HUES48 (cell line): ENCODE measurements around the gene NOL3.
"Not testable (repeated sequence)": the region's sequence is repeated elsewhere in the genome, so short reads cannot be mapped to it uniquely, and the experiment has no call there.

Experiments
- H3K27ac ChIP-seq: one replicate; pipeline ENCODE4 v1.7.0; 2013; ENCODE audit warnings: low read depth, low read length, inconsistent platforms
- H3K27me3 ChIP-seq: 2 replicates; pipeline ENCODE4 v1.6.1; 2013; ENCODE audit warnings: mild to moderate bottlenecking, low read length; ENCODE audit not compliant: control insufficient read depth, insufficient read depth
- H3K36me3 ChIP-seq: 2 replicates; pipeline ENCODE4 v1.6.1; 2013; ENCODE audit warnings: low read length; ENCODE audit not compliant: control insufficient read depth, insufficient read depth
- H3K4me1 ChIP-seq: 2 replicates; pipeline ENCODE4 v1.6.1; 2013; ENCODE audit warnings: mild to moderate bottlenecking, low read length; ENCODE audit not compliant: control insufficient read depth, insufficient read depth
- H3K4me3 ChIP-seq: 2 replicates; pipeline ENCODE4 v1.5.1; 2013; ENCODE audit warnings: mild to moderate bottlenecking, low read depth, low read length
- H3K9ac ChIP-seq: 2 replicates; pipeline ENCODE4 v1.6.1; 2013; ENCODE audit warnings: mild to moderate bottlenecking, low read depth, low read length, moderate library complexity
- H3K9me3 ChIP-seq: 2 replicates; pipeline ENCODE4 v1.6.1; 2013; ENCODE audit warnings: low read length; ENCODE audit not compliant: control insufficient read depth, insufficient read depth

Gene NOL3

DNA sequence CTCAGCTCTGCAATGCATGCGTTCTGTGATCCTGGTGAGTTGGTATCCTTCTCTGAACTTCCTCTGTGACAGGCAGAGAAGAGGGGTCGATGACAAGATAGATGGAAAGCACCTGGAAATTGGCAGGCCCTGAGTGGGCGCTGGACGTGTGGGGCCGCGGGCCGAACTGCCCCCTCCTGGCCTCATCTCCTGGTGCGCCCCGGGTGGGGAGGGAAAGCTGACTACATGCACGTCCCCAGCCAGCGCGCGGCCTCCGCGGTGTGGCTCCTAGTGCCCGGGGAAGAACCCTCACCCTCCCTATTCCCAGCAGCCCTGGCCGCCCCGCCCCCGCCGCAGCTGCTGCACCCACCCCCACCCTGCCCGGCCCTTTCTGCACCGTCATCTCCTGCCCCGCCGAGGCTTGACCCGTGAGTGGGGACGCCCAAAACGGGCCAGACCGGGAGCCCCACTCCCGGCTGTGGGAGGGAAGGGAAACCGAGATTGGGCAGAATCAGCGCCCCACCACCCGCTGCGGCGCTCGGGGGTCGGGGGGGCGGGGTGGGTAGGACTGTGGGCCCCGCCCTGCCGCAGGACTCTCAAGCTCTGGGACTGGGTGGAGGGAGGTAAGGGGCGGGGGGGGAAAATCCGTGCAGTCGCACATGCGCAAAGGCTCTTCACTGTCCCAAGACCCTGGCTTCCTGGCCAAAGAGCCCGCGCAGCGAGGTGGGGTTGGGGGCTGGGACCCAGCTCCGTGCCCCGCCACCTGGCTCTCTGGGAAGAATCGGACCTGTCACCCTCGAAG, at the start of gene NOL3:
Gene NOL3, plus strand, starts transcription at position 371 of the 781 bp plus-strand sequence.
- Histone ChIP-seq H3K4me1 (peaks cover 23% of the 10 kb centered on the region), H3K9ac (no peak within 1 kb of the TSS), H3K27ac (no peak within 1 kb of the TSS), H3K9me3 (no peaks in the 10 kb centered on the region), H3K4me3 (peak within 1 kb of the TSS; percentile 66), H3K27me3 (peaks cover 96% of the 10 kb centered on the region), H3K36me3 (no peaks in the 10 kb centered on the region)

DNA sequence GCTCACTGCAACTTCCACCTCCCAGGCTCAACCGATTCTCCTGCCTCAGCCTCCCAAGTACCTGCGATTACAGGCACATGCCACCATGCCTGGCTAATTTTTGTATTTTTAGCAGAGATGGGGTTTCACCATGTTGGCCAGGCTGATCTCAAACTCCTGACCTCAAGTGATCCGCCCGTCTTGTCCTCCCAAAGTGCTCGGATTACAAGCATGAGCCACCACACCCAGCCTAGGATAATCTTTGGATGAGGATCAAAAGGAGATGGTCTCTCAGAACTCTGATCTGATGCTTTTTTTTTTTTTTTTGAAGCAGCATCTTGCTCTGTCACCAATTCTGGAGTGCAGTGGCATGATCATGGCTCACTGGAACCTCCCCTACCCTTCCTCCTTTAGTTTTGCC, 47.5 kb upstream of the NOL3 start:
- not testable (repeated sequence) for H3K4me3 ChIP-seq, H3K4me1 ChIP-seq, H3K9me3 ChIP-seq, H3K27ac ChIP-seq, H3K9ac ChIP-seq, H3K27me3 ChIP-seq
- peaks cover 46% of the 10 kb centered on the region for H3K36me3 ChIP-seq

DNA sequence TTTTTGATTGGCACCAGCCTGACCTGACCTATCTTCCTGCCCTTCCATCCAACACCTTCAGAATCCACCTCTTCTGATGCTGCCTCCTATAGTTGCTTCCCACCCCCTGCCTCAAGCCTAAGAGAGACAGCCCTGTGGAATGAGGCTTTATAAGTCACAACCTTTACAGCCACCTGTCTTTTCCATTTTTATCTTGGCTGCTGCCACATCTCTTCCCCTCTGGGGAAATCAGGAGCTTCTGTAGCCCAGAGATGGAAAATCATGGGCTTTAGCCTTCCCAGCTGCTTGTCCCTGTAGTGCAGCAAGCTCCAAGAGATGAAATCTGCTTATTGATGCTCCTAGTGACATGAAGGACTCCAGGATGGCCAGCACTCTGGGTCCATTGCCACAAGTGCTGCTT, 41.9 kb upstream of the NOL3 start:
- H3K36me3 ChIP-seq, result peaks cover 42% of the 10 kb centered on the region

DNA sequence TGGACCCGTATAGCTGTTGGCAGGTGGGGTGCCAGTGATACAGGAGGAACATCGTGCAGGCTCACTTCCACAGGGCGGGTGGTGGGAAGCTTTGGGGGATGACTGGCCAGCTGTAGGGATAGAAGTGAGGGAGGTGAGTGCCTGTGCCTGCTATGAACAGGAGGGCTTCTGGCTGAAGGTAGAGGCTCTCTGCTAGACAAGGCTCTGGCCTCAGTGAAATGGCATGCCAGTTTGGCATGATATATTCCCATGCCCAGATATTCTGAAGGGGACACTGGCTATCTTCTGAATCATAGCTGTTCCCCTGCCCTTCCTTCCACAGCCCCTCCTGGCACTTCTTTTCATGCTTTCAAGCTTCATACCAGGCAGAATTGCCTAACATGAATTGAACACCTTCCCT, 41.5 kb upstream of the NOL3 start:
- Histone ChIP-seq H3K36me3 (peaks cover 39% of the 10 kb centered on the region), H3K9ac (no peak overlapping the region), H3K4me3 (no peak overlapping the region), H3K27ac (no peak overlapping the region), H3K9me3 (no peaks in the 10 kb centered on the region), H3K4me1 (no peaks in the 10 kb centered on the region), H3K27me3 (no peaks in the 10 kb centered on the region)

More for the DNA sequence above, 41.9 kb upstream of the NOL3 start:
- no peaks in the 10 kb centered on the region for H3K4me1 ChIP-seq
- no peaks in the 10 kb centered on the region for H3K27me3 ChIP-seq
- H3K4me3 ChIP-seq, result no peak overlapping the region
- H3K9ac ChIP-seq, result no peak overlapping the region
- H3K27ac ChIP-seq, result no peak overlapping the region
- H3K9me3 ChIP-seq, result no peaks in the 10 kb centered on the region

DNA sequence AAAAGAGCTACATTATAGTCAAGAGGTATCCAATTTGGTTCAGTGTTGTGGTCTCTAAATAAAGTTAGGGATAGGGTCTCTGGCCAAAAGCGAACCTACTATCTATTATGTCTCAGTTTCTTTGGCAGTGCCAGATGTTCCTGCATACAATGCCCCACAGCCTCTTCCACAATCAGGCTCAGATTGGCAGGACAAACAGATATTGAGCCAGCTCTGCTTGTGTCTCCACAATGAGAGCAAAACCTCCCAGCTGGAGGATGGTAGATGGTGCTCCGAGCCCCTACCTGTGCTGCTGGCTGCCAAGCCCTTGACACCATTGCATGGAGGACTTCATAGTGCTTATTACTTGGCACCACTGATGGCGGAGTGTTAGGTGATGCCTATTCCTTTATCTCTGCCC, 40.9 kb upstream of the NOL3 start:
- H3K9ac ChIP-seq, result no peak overlapping the region
- no peaks in the 10 kb centered on the region for H3K9me3 ChIP-seq
- H3K36me3 ChIP-seq, result peaks cover 41% of the 10 kb centered on the region
- no peak overlapping the region for H3K4me3 ChIP-seq
- no peaks in the 10 kb centered on the region for H3K4me1 ChIP-seq
- H3K27ac ChIP-seq, result no peak overlapping the region
- H3K27me3 ChIP-seq, result no peaks in the 10 kb centered on the region

DNA sequence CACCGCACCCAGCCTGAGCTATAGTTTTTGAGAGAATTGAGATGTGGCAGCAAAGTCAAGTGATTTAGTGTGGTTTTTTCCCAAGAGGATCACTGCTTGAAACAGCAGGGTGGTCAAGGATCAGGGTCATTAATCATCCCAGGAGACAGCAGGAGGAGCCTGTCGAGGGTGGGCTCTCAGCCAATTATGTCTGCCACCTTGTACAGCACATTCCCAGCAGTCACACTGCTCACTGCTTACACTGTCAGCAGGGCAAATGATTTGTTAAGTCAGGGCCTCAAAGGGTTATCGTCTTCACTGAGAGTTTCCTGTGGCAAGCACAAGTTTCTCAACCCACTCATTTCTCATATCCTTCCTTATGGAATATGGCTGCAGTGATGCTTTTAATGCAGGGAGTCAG, 32.7 kb upstream of the NOL3 start:
- H3K9me3 ChIP-seq, result no peaks in the 10 kb centered on the region
- no peak overlapping the region for H3K9ac ChIP-seq
- H3K4me3 ChIP-seq, result no peak overlapping the region
- H3K4me1 ChIP-seq, result no peaks in the 10 kb centered on the region
- H3K36me3 ChIP-seq, result peaks cover 83% of the 10 kb centered on the region
- no peaks in the 10 kb centered on the region for H3K27me3 ChIP-seq
- no peak overlapping the region for H3K27ac ChIP-seq

DNA sequence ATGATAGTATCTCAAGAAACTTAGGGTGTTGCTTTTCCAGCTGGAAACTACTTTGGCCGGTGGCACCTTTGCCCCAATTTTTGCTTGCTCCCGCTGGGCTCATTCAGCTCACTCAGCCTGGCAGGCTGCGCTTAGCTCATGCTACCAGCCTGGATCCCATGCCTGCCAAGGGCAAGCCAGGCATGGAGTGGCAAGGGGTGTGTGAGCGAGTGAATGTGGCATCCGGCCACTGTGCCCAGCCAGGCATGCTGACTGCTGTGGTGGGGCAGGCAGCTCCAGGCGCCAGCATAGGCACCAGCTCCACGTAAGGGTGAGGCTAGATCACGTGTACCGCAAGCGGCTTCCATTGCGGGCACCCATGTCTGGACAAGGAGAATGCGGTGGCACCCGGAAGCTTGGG, 28.9 kb upstream of the NOL3 start:
- Histone ChIP-seq H3K4me3 (no peak overlapping the region), H3K9me3 (no peaks in the 10 kb centered on the region), H3K27ac (no peak overlapping the region), H3K27me3 (no peaks in the 10 kb centered on the region), H3K4me1 (no peaks in the 10 kb centered on the region), H3K36me3 (peaks cover 91% of the 10 kb centered on the region), H3K9ac (no peak overlapping the region)

DNA sequence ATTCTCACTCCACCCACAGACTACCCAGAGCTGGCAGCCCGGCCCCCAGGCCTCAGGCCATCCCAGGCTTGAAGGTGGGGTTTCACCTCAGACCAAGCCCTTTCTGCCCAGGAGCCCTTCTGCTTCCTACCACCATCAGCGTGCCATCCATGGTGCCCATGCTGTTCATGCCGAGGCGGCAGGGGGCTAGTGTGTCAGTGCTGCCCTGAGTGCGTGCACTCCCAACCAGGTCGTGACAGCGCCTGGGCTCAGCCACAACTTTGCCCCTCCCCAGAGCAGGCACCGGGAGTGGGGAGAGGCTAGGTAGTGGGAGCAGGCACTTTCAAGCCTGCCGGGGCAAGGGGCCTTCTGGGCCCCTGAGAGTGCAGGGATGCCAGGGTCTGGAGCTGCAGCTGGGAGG, 28.0 kb upstream of the NOL3 start:
- Histone ChIP-seq H3K36me3 (peaks cover 94% of the 10 kb centered on the region), H3K4me1 (no peaks in the 10 kb centered on the region), H3K27me3 (no peaks in the 10 kb centered on the region), H3K9ac (no peak overlapping the region), H3K4me3 (no peak overlapping the region), H3K9me3 (no peaks in the 10 kb centered on the region), H3K27ac (no peak overlapping the region)

DNA sequence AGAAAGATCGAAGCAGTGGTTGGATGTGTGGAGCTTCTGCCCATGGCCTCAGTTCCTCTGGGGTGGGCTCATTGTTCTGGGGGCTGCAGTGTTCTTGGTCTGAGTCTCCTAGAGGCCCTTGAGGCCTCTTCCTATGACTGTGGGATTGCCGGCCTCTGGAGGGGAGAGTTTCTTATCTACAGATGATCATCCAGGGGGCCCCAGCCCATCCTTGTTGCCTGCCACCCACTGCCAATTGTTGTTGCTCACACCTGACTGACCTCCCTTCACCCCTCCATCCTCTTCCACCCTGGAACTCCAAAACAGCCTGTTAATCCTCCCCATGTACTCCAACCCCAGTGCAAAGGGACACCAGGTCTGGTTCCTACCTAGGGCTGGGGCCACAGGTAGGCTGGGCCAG, 25.4 kb upstream of the NOL3 start:
- peaks cover 90% of the 10 kb centered on the region for H3K36me3 ChIP-seq
- no peak overlapping the region for H3K4me3 ChIP-seq
- no peaks in the 10 kb centered on the region for H3K4me1 ChIP-seq
- H3K27ac ChIP-seq, result no peak overlapping the region
- peaks cover 5% of the 10 kb centered on the region; the same call in 1 of the 2 replicates for H3K27me3 ChIP-seq
- H3K9me3 ChIP-seq, result no peaks in the 10 kb centered on the region
- H3K9ac ChIP-seq, result no peak overlapping the region

DNA sequence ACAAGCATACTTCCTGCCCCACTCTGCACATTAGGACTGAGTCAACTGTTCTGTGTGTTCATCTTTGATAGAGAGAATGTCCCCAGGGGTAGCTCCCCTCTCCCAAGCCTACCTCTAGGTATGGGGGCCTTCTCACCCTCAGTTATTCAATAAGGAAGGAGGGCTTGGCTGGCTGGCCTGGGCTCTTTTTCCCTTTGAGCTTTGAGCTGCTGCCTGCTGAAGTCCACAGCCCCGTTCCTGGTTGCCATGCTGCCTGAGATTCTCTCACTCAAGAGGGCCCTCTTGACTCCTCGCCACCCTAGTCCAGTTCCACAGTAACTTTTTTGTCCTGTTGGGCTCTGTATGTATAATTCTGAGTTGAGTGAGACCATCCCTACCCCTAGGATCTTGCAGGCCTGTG, 24.6 kb upstream of the NOL3 start:
- Histone ChIP-seq H3K4me1 (no peaks in the 10 kb centered on the region), H3K36me3 (peaks cover 82% of the 10 kb centered on the region), H3K27me3 (peaks cover 6% of the 10 kb centered on the region), H3K9ac (no peak overlapping the region), H3K27ac (no peak overlapping the region), H3K4me3 (no peak overlapping the region), H3K9me3 (no peaks in the 10 kb centered on the region)

DNA sequence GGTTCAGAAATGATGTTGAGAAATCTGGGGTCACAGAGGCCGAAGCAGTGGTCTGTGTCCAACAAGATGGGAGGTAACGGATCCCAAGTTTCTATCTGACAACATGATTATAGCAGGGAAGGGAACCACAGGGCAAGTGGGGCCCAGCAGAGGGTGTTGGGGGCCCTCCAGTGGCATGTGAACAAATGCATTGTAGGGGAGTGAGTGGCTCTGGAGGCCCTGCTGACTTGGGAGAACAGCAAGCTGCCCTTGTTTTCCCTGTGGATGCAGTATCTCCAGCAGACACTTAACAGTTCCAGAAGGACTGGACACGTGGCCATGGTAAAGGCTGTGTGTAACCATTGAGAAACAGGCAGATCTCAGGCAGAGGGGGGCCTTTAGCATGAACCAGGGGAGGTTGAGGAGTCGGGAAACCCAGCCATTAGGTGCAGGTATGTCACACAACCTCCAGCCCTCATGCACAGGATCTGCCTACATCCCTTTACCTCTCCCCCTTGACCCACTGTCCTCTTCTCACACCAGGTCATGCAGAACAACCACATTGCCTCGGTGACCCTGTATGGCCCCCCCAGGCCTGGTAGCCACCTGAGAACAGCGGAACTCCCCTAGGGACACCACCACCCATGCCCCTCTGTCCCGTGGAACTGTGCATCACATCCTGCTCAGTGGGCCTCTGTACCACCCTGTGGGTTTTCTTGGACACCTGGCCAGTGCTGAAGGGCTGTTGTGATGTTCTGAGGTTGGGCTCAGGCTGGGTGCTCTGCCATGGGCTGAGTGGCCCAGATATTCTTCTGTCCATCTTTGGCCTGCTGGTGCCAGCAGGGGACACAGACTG, 23.6 kb upstream of the NOL3 start:
- Histone ChIP-seq H3K27me3 (peaks cover 16% of the 10 kb centered on the region), H3K27ac (no peak overlapping the region), H3K4me3 (no peak overlapping the region), H3K9me3 (no peaks in the 10 kb centered on the region), H3K9ac (no peak overlapping the region), H3K4me1 (no peaks in the 10 kb centered on the region; the same call in 1 of the 2 replicates), H3K36me3 (peaks cover 72% of the 10 kb centered on the region)
